T follicular helper cell (primary cell): ENCODE measurements around the gene RTL1.

Source experiments
- DNase-seq: peaks from one replicate; pipeline ENCODE4 v3.0.0-alpha.2; 2020; ENCODE audit warnings: low read depth

The RTL1 gene

DNA sequence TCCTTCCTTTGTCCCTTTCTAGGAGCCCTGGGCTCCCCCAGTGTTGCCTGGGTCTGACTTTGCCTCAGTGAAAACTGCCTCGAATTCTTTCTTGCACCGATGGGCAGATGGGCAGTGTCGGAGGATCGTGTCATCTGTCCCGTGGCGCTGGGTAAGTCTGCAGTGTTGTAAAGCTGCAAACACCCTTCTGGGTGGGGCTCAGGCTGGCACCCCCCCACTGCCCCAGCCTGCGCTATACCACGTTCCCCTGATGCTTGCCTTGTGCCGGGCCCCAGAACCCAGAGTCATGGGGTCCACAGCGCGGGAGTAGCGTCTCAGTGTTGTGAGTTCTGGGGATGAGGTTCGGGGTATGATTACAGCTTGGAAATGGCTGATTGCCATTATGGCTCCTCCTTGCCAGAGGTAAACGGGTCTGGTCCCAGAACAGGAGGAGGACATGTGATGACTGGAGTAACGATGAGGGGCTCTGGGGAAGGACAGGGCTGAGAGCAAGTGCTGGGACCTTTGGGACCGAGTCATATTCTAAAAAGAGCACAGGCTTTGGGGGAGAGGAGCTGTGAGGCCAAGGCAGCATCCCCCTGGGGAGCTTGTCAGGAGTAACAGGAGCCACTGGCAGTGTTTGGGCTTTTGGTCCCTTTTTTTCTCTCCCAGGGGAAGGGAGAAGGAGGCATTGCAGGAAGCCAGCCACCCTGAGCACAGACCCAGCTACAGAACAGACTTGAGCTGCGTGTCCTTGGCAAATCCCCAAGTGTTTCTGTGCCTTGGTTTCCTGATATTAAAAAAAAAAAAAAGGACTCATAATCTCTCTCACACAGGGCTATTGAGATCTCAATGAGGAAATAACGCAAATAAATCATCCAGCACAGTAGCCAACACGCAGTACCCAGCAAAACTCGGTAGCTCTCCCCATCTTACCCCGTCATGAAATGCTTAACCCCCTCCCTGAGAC lies 4.3 kb downstream of the RTL1 start:
- DNase-seq, result no peak

DNA sequence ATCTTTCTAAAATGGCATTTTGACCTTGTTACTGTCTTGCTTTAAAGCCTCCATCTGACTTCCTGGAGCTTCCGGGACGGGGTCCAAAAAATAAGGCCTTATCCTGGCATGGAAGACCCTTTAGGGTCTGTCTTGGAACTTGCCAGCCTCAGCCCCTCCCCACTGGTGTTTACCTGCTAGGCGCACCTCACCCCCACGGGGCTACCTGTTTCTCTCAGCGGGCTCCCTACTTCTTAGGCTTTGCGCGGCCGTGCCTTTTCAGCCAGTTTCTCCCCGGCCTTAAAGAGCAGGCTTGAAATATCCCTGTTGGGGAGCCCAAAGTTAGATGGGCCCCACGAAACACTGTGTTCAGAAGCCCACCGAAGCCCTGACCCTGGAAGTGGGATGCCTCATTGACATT lies 5.1 kb downstream of the RTL1 start:
- DNase-seq, result no peak

DNA sequence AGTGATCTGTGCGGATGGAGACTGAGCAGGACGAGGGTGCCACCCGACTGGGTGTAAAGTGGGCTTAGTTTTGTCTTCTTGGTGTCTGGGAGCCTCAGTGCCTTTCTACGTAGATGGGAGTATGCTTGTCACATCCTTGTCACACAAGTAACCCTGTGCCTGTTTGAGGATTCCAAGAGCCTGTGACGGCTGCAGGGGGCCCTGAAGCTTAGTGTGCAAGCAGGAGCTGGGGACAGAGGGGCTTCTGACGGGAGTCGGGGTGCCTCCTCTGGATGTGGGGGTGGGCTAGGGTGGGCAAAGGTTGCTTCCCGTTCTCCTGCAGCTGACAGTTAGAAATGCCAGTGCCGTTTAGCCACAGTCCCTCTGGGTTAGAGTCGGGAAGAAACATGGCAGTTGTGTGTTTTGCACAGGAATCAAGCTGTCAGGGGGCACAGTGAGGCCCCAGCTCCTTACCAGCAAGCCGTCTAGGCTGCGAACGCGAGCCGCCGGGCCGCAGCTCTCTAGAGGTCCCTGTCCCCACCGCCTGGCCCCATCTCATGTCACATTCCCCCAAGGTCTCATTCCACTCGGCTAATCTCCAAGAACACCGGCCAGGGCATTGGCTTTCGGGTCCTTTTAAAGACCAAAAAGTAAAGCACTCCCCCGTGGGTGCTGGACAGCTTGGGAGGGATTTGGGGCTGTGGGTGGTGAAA lies 7.0 kb downstream of the RTL1 start:
- DNase-seq, result no peak

DNA sequence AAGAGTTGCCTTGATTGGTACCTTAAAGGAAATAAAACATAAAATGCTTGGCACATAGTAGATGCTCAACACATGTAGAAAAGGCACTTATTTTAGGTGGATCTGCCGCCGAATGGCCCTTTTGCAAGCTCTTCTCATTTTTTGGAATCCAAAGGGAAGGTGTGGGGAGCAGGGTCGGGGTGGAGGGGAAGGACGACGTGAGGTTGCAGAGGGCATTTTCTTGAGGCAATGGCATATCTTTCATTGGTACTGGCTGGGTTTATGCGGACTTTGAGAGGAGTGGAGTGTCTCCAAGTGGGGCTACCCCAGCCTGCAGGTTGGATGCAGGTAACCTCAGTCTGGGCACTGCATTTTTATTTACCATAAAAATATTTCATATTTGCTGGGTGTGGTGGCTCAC lies 8.1 kb downstream of the RTL1 start:
- DNase-seq, result no peak

DNA sequence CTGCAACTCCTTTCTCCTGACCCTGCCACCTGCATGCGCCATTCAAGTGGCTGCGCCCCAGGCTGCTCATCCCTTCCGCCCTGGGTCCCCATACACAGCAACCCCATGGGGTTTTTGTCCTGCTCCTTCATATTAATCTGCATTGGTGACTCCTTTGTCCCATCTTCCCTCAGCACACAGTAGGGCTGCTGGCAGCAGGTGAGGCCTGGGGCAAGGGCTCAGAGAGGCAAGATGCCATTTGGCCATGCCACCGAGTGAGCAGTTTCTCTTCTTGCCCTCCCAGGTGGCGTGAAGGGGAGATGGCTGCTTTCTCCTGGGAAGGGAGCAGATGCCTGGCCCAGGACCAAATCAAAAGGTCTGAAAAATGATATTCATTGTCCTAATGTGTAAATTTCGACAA lies 9.1 kb downstream of the RTL1 start:
- no peak for DNase-seq

DNA sequence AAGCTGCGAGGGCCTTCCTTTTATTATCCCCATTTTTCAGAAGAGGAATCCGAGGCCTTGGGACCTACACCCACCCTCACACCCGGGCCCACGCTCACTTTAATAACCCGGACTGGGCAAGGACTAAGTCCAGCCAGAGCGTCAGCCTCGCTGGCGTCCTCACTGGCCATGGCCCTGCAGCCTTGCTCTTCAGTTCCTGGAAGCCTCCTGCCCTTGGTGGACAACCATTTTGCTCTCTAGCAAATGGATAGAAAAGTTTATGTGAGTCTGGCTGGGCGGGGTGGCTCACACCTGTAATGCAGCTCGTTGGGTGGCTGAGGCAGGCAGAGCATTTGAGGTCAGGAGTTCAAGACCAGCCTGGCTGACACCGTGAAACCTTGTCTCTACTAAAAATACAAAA lies 9.8 kb downstream of the RTL1 start:
- DNase-seq, result no peak

DNA sequence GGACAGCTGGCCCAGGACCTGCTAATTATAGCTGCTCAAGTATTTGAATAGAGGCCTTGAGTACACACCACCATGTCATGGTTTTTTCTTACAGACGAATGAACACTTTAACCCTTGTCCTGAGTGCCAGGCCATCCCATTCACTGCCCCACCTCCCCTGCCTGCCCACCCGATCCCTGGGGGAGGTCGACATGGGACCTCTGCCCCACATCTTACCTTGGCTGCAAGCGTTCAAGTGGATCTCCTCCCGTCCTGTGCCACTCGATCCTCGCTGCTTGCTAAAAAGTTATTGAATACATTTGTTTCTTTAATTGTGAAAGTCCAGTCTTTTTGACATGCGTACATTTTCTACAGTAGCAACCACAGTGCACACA lies 10.3 kb downstream of the RTL1 start:
- DNase-seq, result no peak

DNA sequence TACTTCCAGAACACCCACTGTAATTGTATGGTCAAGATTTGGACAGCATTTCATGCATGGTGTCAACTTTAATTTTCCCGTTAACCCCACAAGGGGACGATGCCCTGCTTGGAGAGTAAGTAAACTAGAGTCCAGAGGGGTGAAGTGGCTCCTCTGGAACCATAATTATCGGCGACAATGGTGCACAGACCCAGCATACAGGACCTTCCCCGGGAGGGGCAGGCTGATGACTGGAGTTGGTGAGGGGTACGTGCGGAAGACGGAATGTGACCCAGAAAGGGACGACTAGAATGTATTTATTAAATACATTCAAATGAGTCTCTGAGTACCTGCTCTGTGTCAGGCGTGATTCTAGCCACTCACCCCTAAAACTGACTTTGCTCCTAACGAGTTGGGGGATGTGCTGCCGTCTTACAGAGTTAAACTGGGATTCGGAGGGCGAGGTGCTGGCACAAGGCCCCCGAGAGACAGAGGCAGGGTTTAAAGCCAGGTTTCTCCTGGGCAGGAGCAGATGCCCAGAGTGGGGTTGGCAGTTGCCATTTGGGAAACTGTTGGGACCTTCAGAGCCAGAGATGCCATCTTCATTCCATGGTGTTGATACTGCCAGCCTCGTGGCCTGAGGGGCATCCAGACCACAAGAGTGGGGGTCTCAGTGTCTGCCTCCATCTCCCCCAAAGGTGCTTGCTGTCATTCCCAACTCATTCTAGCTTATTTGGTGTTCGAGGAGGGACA lies 10.9 kb downstream of the RTL1 start:
- no peak for DNase-seq

DNA sequence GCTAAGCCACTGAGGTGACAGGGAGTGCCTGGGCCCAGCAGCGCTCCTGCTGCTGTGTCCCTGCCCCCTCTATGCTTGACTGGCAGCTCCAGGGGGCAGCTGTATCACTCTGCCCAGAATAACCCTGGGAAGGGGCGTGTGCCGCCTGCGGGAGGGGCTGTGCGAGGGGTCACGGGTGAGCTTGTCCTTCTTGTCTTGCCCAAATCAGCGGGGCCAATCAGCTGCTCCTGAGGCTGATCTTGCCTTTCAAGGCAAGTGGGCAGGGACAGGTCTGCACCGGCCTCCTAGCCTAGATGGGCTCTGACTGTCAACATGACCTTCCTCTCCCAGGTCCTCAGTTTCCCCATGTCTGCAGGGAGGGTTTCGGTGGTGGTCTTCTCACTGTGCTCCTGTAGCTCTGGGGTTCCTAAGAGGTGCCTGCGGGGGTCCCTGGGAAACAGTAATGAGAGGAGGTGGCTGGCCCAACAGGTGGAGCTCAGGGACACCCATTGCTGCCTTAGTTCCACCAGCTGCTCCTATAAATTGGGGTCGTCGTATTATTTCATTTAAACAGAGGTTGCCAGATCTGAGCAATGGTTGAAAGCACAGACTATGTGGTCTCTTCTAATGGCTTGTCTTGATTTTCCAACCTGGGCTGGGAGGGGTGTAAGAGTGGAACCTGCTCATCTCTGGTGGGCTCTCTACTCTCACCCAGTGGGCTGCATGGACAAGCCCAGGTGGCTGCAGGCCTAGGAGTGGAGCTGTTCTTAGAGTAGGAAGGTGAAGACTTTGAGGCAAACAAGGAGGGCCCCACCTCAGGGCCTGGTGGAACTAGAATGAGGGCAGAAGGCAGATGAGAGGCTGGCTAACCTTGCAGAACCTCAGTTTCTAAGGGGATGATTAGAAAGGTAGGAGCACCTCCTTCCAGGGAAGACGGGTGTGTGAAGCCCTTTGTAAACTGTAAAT lies 11.7 kb downstream of the RTL1 start:
- DNase-seq, result no peak

DNA sequence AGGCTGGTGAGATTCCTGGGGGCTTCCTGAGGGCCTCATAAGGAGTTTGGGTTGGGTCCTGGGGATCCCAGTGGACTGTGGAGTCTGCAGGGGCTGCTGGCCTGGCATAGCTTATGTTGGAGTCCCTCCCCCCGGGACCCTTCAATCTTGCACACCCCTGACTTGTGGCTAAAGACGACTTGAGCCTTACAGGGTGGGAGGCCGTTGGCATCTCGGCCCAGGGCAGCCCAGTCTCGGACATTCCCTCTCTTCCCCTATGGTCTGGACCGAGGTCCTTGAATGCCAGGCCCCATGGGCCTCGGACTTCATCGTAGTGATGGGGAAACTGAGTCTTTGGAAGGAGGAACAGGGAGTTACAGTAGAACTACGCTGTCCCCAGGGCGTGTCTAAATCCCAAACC lies 12.5 kb downstream of the RTL1 start:
- no peak for DNase-seq

DNA sequence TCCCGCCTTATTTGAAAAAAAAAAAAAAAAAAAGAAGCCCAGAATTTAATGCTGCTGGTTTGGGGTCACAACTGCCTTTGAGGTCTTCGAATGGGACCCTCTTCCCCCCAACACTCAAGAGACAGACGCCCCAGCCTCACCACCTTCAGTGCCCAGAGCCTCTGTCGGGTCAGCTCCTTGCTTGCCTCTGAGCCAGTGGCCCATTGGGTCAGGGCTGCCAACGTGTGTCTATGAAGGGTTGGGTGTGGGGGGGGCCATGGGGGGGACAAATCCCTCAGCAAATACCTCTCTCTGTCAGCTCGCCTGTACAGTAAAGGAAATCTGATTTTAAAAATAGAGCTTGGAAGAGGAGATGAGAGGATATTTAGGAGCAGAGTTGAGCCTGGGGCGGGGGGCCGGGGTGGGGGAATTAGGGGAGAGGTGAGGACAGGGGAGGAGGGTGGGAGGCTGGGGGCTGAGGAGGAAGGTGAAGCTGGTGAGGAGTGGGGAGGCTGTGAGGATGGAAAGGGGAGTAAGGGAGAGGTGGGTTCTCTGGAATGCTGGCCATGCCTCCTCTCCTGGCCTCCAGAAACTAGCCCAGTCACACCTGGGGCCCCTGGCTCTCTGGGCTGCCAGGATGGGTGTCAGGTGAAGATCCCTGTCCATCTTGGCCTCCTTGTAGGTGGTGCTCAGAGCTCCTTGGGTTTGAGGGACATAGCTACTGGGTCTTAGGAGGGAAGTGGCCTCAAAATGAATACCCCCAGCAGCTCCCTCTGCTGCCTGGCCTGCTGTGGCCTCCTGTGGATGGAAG lies 13.3 kb downstream of the RTL1 start:
- no peak for DNase-seq

DNA sequence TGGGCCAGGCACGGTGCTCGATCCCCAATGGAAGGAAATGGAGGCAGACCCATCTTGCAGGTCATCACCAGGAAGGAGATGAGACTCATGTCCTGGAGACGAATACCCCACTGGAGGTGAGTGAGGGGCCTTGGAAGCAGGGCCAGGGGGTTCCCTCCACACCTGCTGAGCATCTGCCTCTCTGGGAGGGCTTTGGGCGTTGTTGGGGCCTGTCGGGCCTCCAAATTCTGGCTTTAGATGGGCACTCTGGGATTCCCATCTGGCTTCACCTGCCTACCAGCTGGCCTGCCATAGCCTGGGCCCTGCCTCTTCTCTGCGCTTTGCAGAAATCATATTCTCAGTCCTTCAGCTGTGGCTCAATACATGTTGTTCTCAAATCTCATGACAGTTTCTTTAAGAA lies 13.9 kb downstream of the RTL1 start:
- no peak for DNase-seq

DNA sequence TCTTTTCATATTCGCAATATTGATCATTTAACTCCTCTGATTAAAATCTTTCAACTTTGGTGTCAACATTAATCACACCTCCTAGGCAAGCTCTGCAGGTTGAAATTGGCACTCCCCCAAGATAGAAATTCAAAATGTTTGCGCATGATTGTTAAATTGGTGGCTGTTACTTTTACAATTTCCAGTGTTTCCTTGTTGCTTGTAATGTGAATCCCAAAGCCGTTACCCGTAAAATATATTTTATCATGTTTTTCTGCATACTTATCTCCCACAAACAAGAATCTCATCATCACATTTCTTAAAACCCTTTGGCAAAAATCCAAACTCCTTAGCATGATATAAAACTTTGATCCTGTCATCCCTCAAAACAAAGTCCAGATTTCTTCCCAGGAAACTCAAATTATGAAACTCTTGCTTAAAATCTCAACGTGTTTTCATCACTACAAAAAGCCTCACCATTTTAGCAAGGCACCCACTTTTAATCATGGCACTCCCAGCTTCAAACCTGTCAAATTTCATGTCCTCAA lies 14.7 kb downstream of the RTL1 start:
- DNase-seq, result no peak

DNA sequence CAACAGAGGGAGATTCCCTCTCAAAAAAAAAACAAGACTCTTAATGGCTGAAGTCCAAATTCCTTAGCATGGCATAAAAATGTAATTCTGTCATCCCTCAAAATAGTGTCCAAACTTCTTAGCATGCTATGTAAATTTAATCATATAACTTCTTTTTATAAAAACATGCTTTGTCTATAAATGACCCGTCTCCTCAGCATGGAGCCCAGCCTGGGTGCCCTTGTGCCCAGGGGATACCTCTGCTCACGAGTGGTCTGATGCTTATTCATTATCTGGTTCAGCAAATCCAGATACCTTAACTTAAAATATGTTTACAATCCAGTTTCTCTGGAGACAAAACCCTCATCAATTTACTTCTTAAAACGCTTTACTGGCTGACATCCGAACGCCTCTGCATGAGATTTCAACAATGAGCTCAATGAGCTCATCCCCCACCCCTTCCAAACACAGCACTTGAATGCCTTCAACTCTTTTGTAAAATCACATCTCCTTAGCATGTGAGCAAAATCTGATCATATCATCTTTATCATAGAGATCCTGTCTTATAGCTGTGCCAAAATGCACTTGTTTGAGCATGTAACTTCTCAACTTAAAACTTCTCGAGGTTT lies 15.7 kb downstream of the RTL1 start:
- DNase-seq, result no peak

DNA sequence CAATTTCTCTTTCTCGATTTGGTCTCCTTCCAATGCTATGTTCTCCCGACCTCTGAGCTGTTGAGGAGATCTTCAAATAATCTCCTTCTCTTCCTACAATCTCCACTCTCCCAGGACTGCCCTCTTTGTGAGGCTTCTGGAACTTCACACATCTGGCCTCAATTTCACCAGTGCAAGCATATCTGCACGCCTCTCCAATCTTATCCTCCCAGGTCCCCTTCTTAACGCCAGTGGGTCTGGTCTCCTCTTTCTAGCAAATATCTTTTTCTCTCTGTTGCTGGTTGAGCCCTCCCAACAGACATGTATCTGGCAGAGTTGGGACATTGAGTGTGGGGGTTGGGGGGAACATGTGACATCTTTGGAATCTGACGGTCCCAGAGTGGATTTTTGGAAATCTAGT lies 17.9 kb downstream of the RTL1 start:
- DNase-seq, result no peak

DNA sequence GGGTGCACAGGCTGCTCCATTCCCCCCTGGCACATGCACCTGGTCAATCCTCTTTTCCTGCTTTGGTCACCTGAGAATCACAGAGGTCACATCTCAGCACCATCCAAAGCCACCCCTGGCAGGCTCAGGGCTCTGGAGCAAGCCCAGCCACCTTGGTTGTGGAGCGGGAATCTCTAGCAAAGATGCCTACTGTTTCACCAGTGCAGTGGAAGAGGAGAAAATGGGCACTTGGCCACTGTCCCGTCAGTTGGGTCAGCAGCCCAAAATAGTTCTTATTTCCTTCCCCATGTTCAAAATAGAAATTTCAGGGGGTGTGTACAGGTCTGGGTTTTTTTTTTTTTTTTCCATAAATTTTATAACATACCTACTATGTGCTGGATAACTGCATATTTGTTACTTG lies 18.3 kb downstream of the RTL1 start:
- DNase-seq, result no peak

DNA sequence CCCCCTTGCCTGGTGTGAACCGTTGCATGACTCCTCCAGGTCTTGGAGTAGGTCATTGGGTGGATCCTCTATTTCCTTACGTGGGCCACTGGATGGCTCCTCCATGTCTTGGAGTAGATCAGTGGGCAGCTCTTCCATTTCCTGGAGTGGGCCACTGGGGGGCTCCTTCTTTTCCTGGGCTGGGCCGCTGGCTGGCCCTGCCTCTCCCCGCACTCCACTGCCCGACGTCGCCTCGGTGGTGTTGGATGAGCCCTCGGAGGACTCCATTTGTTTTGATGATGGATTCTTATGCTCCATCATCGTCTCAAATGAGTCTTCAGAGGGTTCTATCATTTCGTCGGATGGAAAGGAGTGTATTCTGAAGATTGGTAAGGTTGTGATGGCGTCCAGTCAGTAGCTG lies 19.1 kb downstream of the RTL1 start:
- no peak for DNase-seq

DNA sequence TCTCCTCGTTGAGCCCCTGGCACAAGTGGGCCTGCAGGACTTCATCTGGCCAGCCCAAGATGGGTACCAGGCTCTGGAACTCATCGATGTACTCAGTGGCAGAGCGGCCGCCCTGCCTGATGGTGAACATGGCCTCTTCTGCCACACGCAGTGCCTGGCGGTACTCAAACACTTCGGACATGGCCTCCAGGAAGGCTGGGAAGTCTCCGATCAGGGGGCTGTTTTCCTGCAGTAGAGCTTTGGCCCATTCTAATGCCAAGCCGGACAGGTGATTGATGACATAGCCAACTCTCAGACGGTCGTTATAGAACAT lies 19.8 kb downstream of the RTL1 start:
- DNase-seq, result no peak

DNA sequence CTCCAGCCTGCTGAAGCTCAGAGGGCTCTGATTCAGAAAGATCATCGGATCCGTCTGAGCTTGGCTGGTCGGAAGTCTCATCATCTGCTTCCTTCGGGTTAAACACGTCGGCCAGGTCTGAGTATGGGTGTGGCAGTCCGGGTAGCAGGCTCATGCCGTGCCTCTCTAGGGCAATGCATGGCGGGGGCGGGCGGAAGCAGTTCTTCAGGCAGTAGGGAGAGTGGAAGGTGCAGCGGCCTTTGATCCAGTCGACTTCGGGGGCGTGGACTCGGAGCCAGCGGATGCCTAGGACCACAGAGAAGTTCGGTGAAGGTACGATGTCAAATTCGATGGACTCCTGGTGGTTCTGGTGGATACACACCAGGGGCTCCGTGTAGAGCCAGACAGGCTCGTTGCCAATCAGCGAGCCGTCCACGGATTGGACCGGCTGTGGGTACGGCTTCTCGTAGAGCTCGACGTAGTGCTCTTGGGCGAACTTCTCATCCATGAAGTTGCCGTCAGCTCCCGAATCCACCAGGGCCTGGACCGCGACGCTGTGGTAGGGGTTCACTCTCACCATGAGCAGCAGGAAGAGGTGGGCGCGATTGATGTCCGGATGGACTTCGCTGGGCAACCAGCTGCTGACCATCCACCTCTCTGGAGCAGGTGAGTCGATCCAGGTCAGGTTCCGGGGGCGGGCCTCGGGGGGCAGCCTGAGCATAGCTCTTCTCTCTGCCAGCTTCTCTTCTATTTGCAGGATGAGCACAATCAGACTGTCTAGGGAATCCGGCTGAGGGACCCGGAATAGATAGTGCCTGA lies 20.3 kb downstream of the RTL1 start:
- DNase-seq, result no peak
